ENCODE measurements around the gene GNG7.

GRCh38 chr19:2732883-2733282, 30.4 kb upstream of the GNG7 start:
- TF ChIP-seq CTCF (conservative IDR thresholded peaks at IDR 0.05; ENCODE audit: low read depth, low read length) (no peak), EZH2 (IDR thresholded peaks at IDR 0.05; ENCODE audit: low read length, unreplicated experiment) (no peak), EZH2phosphoT487 (IDR thresholded peaks at IDR 0.05; ENCODE audit: borderline replicate concordance, low read length) (no peak)
